ENCODE data around the gene GIT2.
"Not testable (repeated sequence)": the region's sequence is repeated elsewhere in the genome, so short reads cannot be mapped to it uniquely, and the experiment has no call there.

The GIT2 gene

DNA sequence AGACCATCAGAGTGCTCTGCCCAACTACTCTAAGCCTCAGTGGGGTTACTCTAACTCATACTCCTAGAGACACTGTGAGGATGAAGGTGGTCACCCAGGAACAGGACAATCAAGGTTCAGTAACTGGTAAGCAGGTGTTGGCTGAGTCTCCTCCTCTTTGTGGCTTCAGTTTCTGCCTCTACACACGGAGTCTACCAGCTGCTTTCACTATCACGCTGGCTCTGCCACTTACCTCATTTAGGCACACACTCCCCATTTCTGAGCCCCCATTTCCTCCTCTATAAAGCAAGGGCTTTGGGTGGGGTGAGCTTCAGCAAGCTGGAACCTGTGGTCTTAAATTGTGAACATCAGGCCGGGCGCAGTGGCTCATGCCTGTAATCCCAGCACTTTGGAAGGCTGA lies 103.4 kb downstream of the GIT2 start:
- H3K9me2 ChIP-seq (replicated peaks; ENCODE audit: insufficient read depth, low read length): no peaks in the 10 kb centered on the region
- peaks cover 16% of the 10 kb centered on the region for H3F3A ChIP-seq (ENCODE audit: insufficient read depth, low read length)
- H3K79me2 ChIP-seq (ENCODE audit: low read length): no peaks in the 10 kb centered on the region
- no peaks in the 10 kb centered on the region for H3K36me3 ChIP-seq (replicated peaks; ENCODE audit: insufficient read depth, low read length)
- H3K27me3 ChIP-seq (replicated peaks; ENCODE audit: insufficient read depth, low read length): no peaks in the 10 kb centered on the region
- no peaks in the 10 kb centered on the region for H3K9me3 ChIP-seq (replicated peaks; ENCODE audit: insufficient read depth, low read length)
- peak overlapping the region; percentile 37; the same call in 1 of the 2 replicates for H3K9ac ChIP-seq (ENCODE audit: low read length)
- H4K20me1 ChIP-seq (ENCODE audit: insufficient read depth, low read length): no peaks in the 10 kb centered on the region
- peak; percentile 75 for DNase-seq
- no peak for TF ChIP-seq EZH2 (optimal IDR thresholded peaks at IDR 0.05; ENCODE audit: low read depth, low read length)
- TF ChIP-seq EZH2phosphoT487 (IDR thresholded peaks at IDR 0.05; ENCODE audit: low read length): no peak
- TF ChIP-seq, protein P1, sequence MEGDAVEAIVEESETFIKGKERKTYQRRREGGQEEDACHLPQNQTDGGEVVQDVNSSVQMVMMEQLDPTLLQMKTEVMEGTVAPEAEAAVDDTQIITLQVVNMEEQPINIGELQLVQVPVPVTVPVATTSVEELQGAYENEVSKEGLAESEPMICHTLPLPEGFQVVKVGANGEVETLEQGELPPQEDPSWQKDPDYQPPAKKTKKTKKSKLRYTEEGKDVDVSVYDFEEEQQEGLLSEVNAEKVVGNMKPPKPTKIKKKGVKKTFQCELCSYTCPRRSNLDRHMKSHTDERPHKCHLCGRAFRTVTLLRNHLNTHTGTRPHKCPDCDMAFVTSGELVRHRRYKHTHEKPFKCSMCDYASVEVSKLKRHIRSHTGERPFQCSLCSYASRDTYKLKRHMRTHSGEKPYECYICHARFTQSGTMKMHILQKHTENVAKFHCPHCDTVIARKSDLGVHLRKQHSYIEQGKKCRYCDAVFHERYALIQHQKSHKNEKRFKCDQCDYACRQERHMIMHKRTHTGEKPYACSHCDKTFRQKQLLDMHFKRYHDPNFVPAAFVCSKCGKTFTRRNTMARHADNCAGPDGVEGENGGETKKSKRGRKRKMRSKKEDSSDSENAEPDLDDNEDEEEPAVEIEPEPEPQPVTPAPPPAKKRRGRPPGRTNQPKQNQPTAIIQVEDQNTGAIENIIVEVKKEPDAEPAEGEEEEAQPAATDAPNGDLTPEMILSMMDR (IDR thresholded peaks at IDR 0.05; ENCODE audit: low read length): no peak
- peak overlapping the region; percentile 66 for H3K4me2 ChIP-seq (ENCODE audit: low read depth, low read length)
- H3K4me3 ChIP-seq (ENCODE audit: low read length): 0 out of 2 replicates have a peak overlapping the region, but pooled peaks have one; percentile 10
- no peak overlapping the region for H2AFZ ChIP-seq (ENCODE audit: low read length)
- peaks cover 15% of the 10 kb centered on the region for H3K4me1 ChIP-seq (ENCODE audit: low read length)
- H3K27ac ChIP-seq (ENCODE audit: low read length): peak overlapping the region; percentile 91

DNA sequence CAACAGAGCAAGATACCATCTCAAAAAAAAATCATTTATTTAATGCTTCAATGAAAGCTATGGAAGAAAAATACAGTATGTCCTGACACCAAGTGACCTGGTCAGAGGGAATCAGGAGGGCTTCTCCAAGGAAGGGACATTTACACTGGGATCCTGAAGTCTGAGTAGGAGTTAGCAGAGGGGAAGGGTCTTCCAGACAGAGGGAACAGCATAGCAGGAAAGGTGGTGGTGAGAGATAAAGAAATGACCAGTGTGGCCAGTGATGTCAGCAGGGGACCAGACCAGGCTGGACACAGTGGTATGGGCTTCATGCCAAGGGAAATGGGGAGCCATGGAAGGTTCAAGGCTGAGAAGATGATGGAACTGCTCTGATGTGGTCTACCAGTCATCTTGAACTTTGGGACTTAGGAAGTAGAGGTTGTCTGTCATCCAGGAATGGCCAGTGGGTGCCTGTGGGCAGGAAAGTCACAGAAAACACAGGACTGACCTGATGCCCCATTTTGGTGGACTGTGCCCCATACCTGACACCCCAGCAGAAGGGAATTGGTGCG lies 103.9 kb downstream of the GIT2 start:
- TF ChIP-seq EZH2 (optimal IDR thresholded peaks at IDR 0.05; ENCODE audit: low read depth, low read length) (no peak), EZH2phosphoT487 (IDR thresholded peaks at IDR 0.05; ENCODE audit: low read length) (no peak)
- TF ChIP-seq, protein P1 (IDR thresholded peaks at IDR 0.05; ENCODE audit: low read length): no peak
- no peak overlapping the region for H2AFZ ChIP-seq (ENCODE audit: low read length)

DNA sequence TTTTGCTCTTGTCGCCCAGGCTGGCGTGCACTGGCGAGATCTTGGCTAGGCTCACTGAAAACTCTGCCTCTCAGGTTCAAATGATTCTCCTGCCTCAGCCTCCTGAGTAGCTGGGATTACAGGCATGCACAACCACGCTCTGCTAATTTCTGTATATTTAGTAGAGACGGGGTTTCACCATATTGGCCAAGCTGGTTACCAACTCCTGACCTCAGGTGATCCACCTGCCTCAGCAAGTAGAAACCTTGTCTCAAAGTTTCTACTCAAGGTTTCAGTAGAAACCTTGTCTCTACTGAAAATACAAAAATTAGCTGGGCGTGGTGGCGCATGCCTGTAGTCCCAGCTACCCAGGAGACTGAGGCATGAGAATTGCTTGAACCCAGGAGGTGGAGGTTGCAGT lies 104.4 kb downstream of the GIT2 start:
- H4K20me1 ChIP-seq (ENCODE audit: insufficient read depth, low read length); H3K4me3 ChIP-seq (ENCODE audit: low read length); H3K9me2 ChIP-seq (replicated peaks; ENCODE audit: insufficient read depth, low read length); H3K9ac ChIP-seq (ENCODE audit: low read length); H3K9me3 ChIP-seq (replicated peaks; ENCODE audit: insufficient read depth, low read length); H2AFZ ChIP-seq (ENCODE audit: low read length); H3K36me3 ChIP-seq (replicated peaks; ENCODE audit: insufficient read depth, low read length); H3K79me2 ChIP-seq (ENCODE audit: low read length); H3K27me3 ChIP-seq (replicated peaks; ENCODE audit: insufficient read depth, low read length): not testable (repeated sequence)
- H3K27ac ChIP-seq (ENCODE audit: low read length): peak overlapping the region; percentile 91; the same call in 1 of the 2 replicates
- peaks cover 16% of the 10 kb centered on the region for H3F3A ChIP-seq (ENCODE audit: insufficient read depth, low read length)
- peaks cover 15% of the 10 kb centered on the region for H3K4me1 ChIP-seq (ENCODE audit: low read length)
- DNase-seq: peak; percentile 58
- H3K4me2 ChIP-seq (ENCODE audit: low read depth, low read length): peak overlapping the region; percentile 66; the same call in 1 of the 2 replicates

More for the DNA sequence above, 103.9 kb downstream of the GIT2 start:
- H3K4me1 ChIP-seq (ENCODE audit: low read length): peaks cover 15% of the 10 kb centered on the region
- H3K27ac ChIP-seq (ENCODE audit: low read length): peak overlapping the region; percentile 91
- no peak for DNase-seq
- no peaks in the 10 kb centered on the region for H4K20me1 ChIP-seq (ENCODE audit: insufficient read depth, low read length)
- peaks cover 16% of the 10 kb centered on the region for H3F3A ChIP-seq (ENCODE audit: insufficient read depth, low read length)
- H3K4me3 ChIP-seq (ENCODE audit: low read length): 0 out of 2 replicates have a peak overlapping the region, but pooled peaks have one; percentile 10
- H3K9me3 ChIP-seq (replicated peaks; ENCODE audit: insufficient read depth, low read length): no peaks in the 10 kb centered on the region
- H3K9ac ChIP-seq (ENCODE audit: low read length): peak overlapping the region; percentile 37
- H3K27me3 ChIP-seq (replicated peaks; ENCODE audit: insufficient read depth, low read length): no peaks in the 10 kb centered on the region
- no peaks in the 10 kb centered on the region for H3K9me2 ChIP-seq (replicated peaks; ENCODE audit: insufficient read depth, low read length)
- H3K79me2 ChIP-seq (ENCODE audit: low read length): no peaks in the 10 kb centered on the region
- H3K36me3 ChIP-seq (replicated peaks; ENCODE audit: insufficient read depth, low read length): no peaks in the 10 kb centered on the region
- peak overlapping the region; percentile 66 for H3K4me2 ChIP-seq (ENCODE audit: low read depth, low read length)

DNA sequence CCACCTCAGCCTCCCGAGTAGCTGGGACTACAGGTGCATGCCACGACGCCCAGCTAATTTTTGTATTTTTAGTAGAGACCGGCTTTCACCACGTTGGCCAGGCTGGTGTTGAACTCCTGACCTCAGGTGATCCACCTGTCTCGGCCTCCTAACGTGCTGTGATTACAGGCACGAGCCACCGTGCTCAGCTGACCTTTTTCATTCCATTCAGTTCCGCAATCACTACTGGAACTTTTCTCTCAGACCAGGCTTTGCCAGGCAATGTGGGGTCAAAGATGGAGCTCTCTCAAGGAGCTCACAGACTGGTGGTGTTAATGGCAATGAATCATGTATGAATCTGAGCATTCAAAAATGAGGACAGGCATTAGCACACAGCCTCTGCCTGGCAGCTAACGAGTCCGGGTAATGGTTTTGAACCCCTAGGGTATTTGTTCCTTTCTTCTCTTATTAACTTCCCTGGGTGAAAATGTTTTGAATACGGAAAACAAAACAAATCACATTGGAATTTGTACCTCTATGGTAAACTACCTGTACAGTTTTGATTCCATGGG lies 105.5 kb downstream of the GIT2 start:
- DNase-seq: no peak
- Histone ChIP-seq H3K27ac (ENCODE audit: low read length) (no peak overlapping the region), H2AFZ (ENCODE audit: low read length) (no peak overlapping the region), H3K27me3 (replicated peaks; ENCODE audit: insufficient read depth, low read length) (no peaks in the 10 kb centered on the region), H3K9ac (ENCODE audit: low read length) (no peak overlapping the region), H3K4me1 (ENCODE audit: low read length) (peaks cover 15% of the 10 kb centered on the region), H3F3A (ENCODE audit: insufficient read depth, low read length) (peaks cover 16% of the 10 kb centered on the region), H3K9me3 (replicated peaks; ENCODE audit: insufficient read depth, low read length) (no peaks in the 10 kb centered on the region), H3K36me3 (replicated peaks; ENCODE audit: insufficient read depth, low read length) (no peaks in the 10 kb centered on the region), H4K20me1 (ENCODE audit: insufficient read depth, low read length) (no peaks in the 10 kb centered on the region), H3K9me2 (replicated peaks; ENCODE audit: insufficient read depth, low read length) (no peaks in the 10 kb centered on the region), H3K4me2 (ENCODE audit: low read depth, low read length) (no peak overlapping the region), H3K4me3 (ENCODE audit: low read length) (no peak overlapping the region), H3K79me2 (ENCODE audit: low read length) (no peaks in the 10 kb centered on the region)
- TF ChIP-seq, protein P1 (IDR thresholded peaks at IDR 0.05; ENCODE audit: low read length): no peak
- TF ChIP-seq EZH2phosphoT487 (IDR thresholded peaks at IDR 0.05; ENCODE audit: low read length) (no peak), EZH2 (optimal IDR thresholded peaks at IDR 0.05; ENCODE audit: low read depth, low read length) (no peak)

Data from MM.1S (cell line).